ENCODE measurements around the gene BEGAIN. TPM values are rescaled to one million over a fixed set of nuclear protein-coding genes. Genes with fewer than 3 reads are reported as not detected.

The BEGAIN gene, protein sequence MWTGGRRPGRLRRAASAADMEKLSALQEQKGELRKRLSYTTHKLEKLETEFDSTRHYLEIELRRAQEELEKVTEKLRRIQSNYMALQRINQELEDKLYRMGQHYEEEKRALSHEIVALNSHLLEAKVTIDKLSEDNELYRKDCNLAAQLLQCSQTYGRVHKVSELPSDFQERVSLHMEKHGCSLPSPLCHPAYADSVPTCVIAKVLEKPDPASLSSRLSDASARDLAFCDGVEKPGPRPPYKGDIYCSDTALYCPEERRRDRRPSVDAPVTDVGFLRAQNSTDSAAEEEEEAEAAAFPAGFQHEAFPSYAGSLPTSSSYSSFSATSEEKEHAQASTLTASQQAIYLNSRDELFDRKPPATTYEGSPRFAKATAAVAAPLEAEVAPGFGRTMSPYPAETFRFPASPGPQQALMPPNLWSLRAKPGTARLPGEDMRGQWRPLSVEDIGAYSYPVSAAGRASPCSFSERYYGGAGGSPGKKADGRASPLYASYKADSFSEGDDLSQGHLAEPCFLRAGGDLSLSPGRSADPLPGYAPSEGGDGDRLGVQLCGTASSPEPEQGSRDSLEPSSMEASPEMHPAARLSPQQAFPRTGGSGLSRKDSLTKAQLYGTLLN
- under 1 TPM in 3 of 4 donors, not detected in 1; 0.25 to 0.49 (median 0.26) TPM for total RNA-seq

DNA sequence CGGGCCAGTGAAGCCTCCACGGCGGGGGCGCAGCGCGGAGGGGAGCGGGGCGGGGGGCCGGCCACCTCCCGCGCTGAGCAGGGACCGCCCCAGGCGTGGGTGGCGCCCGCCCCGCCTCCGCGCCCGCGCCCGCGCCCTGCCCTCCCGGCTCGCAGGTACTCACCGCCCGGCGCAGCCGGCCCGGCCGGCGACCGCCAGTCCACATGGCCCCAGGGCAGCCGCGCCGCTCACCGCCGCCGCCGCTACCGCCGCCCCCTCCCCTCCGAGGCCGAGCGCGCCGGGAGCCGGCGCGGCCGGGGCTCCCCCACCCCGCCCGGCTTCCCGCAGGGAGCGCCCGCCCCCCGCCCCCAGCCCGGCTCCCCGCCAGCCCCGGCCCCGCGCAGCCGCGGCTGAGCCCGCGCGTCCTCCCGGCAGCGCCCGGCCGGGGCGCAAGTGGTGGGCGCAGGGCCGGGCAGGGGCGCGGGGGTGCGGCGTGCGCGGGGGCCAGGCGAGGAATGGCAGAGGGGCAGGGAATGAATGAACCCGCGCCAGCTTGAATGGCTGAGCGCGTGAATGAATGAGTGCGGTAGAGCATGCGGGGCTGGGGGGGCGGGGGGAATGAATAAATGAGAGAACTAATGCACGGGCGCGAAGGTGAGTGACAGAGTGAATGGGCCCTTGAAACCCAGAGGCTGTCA is at the start of gene BEGAIN:
Gene BEGAIN (minus strand): TSS at position 332 of the 677 bp plus-strand sequence. CDS start 127 bp downstream, at position 205.
- Histone ChIP-seq H3K27me3 (peaks cover 12 to 31% (median 30%) of the 10 kb centered on the region in 3 donors), H3K27ac (no peak within 1 kb of the TSS), H3K4me1 (no peaks in the 10 kb centered on the region), H3K9me3 (no peaks in the 10 kb centered on the region), H3K4me3 (peak within 1 kb of the TSS; percentile 23 to 48 (median 42)), H3K36me3 (no peaks in the 10 kb centered on the region)
- TF ChIP-seq POLR2A (IDR thresholded peaks at IDR 0.05), result no peak
- TF ChIP-seq, protein P1, sequence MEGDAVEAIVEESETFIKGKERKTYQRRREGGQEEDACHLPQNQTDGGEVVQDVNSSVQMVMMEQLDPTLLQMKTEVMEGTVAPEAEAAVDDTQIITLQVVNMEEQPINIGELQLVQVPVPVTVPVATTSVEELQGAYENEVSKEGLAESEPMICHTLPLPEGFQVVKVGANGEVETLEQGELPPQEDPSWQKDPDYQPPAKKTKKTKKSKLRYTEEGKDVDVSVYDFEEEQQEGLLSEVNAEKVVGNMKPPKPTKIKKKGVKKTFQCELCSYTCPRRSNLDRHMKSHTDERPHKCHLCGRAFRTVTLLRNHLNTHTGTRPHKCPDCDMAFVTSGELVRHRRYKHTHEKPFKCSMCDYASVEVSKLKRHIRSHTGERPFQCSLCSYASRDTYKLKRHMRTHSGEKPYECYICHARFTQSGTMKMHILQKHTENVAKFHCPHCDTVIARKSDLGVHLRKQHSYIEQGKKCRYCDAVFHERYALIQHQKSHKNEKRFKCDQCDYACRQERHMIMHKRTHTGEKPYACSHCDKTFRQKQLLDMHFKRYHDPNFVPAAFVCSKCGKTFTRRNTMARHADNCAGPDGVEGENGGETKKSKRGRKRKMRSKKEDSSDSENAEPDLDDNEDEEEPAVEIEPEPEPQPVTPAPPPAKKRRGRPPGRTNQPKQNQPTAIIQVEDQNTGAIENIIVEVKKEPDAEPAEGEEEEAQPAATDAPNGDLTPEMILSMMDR (IDR thresholded peaks at IDR 0.05 in 4 of 5, conservative IDR thresholded peaks at IDR 0.05 in 1 of 5), result no peak
- in situ Hi-C loops (cut with MboI; ENCODE audit: low sequenced_read_pairs in 4 of 4), result no loop called here
- ATAC-seq (no peak), DNase-seq (no peak)
- intact Hi-C loops (cut with DNase I; ENCODE audit: low total_unique reads), result no loop called here

DNA sequence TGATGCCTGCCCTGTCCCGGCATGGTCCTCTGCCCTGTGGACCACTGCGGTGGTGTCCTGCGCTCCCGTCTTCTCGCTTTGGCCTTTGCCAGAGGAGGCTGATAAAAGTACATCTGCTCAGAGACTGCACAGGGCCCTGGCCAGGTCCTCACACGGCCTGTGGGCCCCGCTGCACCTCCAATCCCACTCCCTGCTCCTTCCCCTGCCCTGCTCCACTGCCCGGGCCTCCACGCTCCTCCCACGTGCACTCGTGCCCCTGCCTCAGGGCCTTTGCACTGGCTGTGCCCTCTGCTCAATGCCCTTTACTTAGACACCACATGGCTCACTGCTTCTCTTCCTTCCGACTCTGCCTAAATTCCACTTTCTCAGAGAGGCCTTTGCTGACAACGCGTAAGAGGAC is 49.3 kb upstream of the BEGAIN start:
- peaks cover 0 to 3% (median 0%) of the 10 kb centered on the region in 3 donors for H3K27me3 ChIP-seq
- H3K4me1 ChIP-seq, result no peaks in the 10 kb centered on the region
- ATAC-seq (no peak), DNase-seq (no peak)
- H3K9me3 ChIP-seq, result no peaks in the 10 kb centered on the region
- TF ChIP-seq POLR2A (IDR thresholded peaks at IDR 0.05), result no peak
- TF ChIP-seq, protein P1 (IDR thresholded peaks at IDR 0.05 in 4 of 5, conservative IDR thresholded peaks at IDR 0.05 in 1 of 5), result no peak
- intact Hi-C loops (cut with DNase I; ENCODE audit: low total_unique reads) (no loop called here), in situ Hi-C loops (cut with MboI; ENCODE audit: low sequenced_read_pairs in 4 of 4) (no loop called here)
- H3K4me3 ChIP-seq, result no peak overlapping the region
- H3K36me3 ChIP-seq, result no peaks in the 10 kb centered on the region
- H3K27ac ChIP-seq, result no peak overlapping the region

DNA sequence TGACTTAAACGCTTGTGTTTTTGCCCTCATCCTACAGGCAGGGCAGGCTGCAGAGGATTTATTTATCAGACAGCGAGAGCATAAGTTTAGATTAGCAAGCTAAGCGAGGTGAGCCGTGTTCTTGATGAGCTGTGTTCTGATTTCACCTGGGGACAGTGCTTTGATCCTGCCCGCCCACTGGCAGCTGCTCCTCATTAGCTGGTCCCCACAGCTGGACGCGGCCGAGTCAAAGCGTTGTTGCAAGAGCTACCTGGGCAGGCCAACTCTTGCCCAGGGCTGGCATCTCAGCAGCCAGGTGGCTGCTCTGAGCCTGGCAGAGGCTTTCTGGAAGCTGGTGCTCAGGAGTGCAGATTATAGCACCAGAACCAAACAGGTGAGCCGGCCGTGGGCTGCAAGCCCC is 46.8 kb upstream of the BEGAIN start:
- Histone ChIP-seq H3K9me3 (no peaks in the 10 kb centered on the region), H3K36me3 (no peaks in the 10 kb centered on the region), H3K4me3 (no peak overlapping the region), H3K27ac (no peak overlapping the region), H3K27me3 (peaks cover 0 to 3% (median 0%) of the 10 kb centered on the region in 3 donors), H3K4me1 (no peaks in the 10 kb centered on the region)
- intact Hi-C loops (cut with DNase I; ENCODE audit: low total_unique reads) (no loop called here), in situ Hi-C loops (cut with MboI; ENCODE audit: low sequenced_read_pairs in 4 of 4) (no loop called here)
- no peak for DNase-seq
- ATAC-seq, result no peak
- TF ChIP-seq, protein P1 (IDR thresholded peaks at IDR 0.05 in 4 of 5, conservative IDR thresholded peaks at IDR 0.05 in 1 of 5), result no peak
- no peak for TF ChIP-seq POLR2A (IDR thresholded peaks at IDR 0.05)

DNA sequence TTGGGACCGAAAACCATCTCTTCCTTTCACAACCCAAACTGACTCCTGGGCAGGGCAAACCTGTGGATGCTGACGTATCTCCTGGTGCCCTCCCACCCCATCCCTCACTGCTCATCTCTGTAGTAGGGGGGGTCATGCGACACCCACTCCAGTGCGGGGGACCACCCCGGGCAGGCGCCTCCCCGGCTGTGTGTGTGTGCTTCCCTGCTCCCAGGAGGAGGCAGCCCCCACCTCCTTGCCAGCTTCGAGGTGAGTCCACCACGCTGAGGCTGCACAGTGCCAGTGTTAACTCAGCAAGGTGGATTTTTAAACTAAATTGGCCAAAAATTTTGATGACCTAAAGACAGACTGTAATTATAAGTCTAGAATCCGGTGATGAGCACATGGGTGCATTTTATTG is 46.2 kb upstream of the BEGAIN start:
- Histone ChIP-seq H3K4me3 (no peak overlapping the region), H3K27me3 (peaks cover 0 to 3% (median 0%) of the 10 kb centered on the region in 3 donors), H3K4me1 (no peaks in the 10 kb centered on the region), H3K36me3 (no peaks in the 10 kb centered on the region), H3K27ac (no peak overlapping the region), H3K9me3 (no peaks in the 10 kb centered on the region)
- TF ChIP-seq, protein P1 (IDR thresholded peaks at IDR 0.05 in 4 of 5, conservative IDR thresholded peaks at IDR 0.05 in 1 of 5), result no peak
- no peak for TF ChIP-seq POLR2A (IDR thresholded peaks at IDR 0.05)
- no peak for ATAC-seq
- intact Hi-C loops (cut with DNase I; ENCODE audit: low total_unique reads), result no loop called here
- no peak for DNase-seq
- in situ Hi-C loops (cut with MboI; ENCODE audit: low sequenced_read_pairs in 4 of 4), result no loop called here

Data from gastrocnemius medialis (tissue), 4 donors.